Measurements from ENCODE around the gene TMEM258. TPM values are rescaled to one million over a fixed set of nuclear protein-coding genes. Genes with fewer than 3 reads are reported as not detected.
A peak's percentile ranks its signal among the peaks of the same experiment; 100 is the strongest.

TMEM258 gene
- 100 to 1,000 TPM; 146 to 169 TPM for total RNA-seq

DNA sequence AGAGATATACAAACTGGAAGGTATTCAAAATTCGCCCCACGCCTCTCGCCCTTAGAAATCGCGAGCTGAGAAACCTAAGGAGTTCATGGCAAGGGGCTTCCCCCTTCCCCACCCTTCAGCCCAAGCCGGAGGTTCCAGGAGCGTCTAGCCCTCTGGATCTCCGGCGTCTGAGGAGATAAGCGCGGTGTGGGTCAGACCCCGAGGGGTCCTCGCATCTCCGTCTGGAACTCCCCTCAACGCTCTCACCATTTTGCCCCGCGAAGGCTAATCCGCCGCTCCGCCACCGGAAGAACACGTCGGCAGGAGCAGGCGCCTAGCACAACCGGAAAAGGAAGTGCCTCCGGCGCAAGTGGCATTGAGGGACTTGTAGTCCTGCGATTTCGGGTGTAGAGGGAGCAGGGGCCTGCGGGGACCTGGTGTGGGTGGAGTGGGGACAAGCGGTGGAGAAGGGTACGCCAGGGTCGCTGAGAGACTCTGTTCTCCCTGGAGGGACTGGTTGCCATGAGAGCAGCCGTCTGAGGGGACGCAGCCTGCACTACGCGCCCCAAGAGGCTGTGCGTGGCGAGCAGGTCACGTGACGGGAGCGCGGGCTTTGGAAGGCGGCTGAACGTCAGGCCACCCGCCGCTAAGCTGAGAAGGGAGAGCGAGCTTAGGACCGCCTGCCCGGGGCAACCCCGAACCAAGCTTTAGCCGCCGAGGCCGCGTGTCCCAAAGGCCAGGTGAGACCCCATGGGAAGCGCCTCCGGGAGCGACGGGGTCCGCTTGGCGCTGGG lies at the start of gene TMEM258, which contains the start of gene FEN1:
Gene TMEM258, minus strand, starts transcription at position 290 of the 773 bp plus-strand sequence. Its CDS starts 41 bp downstream, at position 249.
Gene FEN1, plus strand, starts transcription at position 602 of the 773 bp plus-strand sequence. CDS start 2,451 bp downstream, outside the sequence.
- H3K36me3 Mint-ChIP-seq (ENCODE audit: insufficient read depth in 2 of 2), result peaks cover 14 to 27% of the 10 kb centered on the region in 2 donors
- peak; percentile 90 to 94 for ATAC-seq (replicated peaks in 1 of 2)
- no peaks in the 10 kb centered on the region for H3K9me3 Mint-ChIP-seq
- no peaks in the 10 kb centered on the region for H3K27me3 Mint-ChIP-seq (ENCODE audit: low read depth)
- peak within 1 kb of the TSS; percentile 97 to 98 for H3K4me3 Mint-ChIP-seq
- peaks cover 55% of the 10 kb centered on the region for H3K4me1 Mint-ChIP-seq (ENCODE audit: low read depth)
- peak; percentile 89 to 93 for DNase-seq
- H3K27ac Mint-ChIP-seq, result peak within 1 kb of the TSS; percentile 99

GRCh38 chr11:61841636-61842527 lies 49.5 kb upstream of the TMEM258 start:
- Mint-ChIP-seq H3K9me3 (no peaks in the 10 kb centered on the region), H3K36me3 (ENCODE audit: insufficient read depth in 2 of 2) (peaks cover 0 to 12% of the 10 kb centered on the region in 2 donors)

GRCh38 chr11:61840371-61840770 lies 48.0 kb upstream of the TMEM258 start:
- Mint-ChIP-seq H3K36me3 (ENCODE audit: insufficient read depth in 2 of 2) (peaks cover 0 to 12% of the 10 kb centered on the region in 2 donors), H3K27ac (no peak overlapping the region), H3K9me3 (no peaks in the 10 kb centered on the region), H3K4me3 (no peak overlapping the region), H3K27me3 (ENCODE audit: low read depth) (no peaks in the 10 kb centered on the region), H3K4me1 (ENCODE audit: low read depth) (peaks cover 6% of the 10 kb centered on the region)
- DNase-seq (no peak), ATAC-seq (replicated peaks in 1 of 2) (no peak)

More at GRCh38 chr11:61841636-61842527, 49.5 kb upstream of the TMEM258 start:
- Mint-ChIP-seq H3K4me1 (ENCODE audit: low read depth) (no peaks in the 10 kb centered on the region), H3K27me3 (ENCODE audit: low read depth) (no peaks in the 10 kb centered on the region), H3K4me3 (no peak overlapping the region), H3K27ac (no peak overlapping the region)
- ATAC-seq (replicated peaks in 1 of 2) (no peak), DNase-seq (no peak)

GRCh38 chr11:61839742-61840141 lies 47.3 kb upstream of the TMEM258 start:
- no peak overlapping the region for H3K4me3 Mint-ChIP-seq
- peaks cover 0 to 12% of the 10 kb centered on the region in 2 donors for H3K36me3 Mint-ChIP-seq (ENCODE audit: insufficient read depth in 2 of 2)
- H3K9me3 Mint-ChIP-seq, result no peaks in the 10 kb centered on the region
- H3K27me3 Mint-ChIP-seq (ENCODE audit: low read depth), result no peaks in the 10 kb centered on the region
- peaks cover 12% of the 10 kb centered on the region for H3K4me1 Mint-ChIP-seq (ENCODE audit: low read depth)
- ATAC-seq (replicated peaks in 1 of 2) (no peak), DNase-seq (no peak)
- no peak overlapping the region for H3K27ac Mint-ChIP-seq

GRCh38 chr11:61838921-61839320 lies 46.5 kb upstream of the TMEM258 start:
- no peaks in the 10 kb centered on the region for H3K9me3 Mint-ChIP-seq
- H3K4me3 Mint-ChIP-seq, result no peak overlapping the region
- H3K4me1 Mint-ChIP-seq (ENCODE audit: low read depth), result peaks cover 20% of the 10 kb centered on the region
- ATAC-seq (replicated peaks in 1 of 2) (no peak), DNase-seq (no peak)
- peaks cover 0 to 12% of the 10 kb centered on the region in 2 donors for H3K36me3 Mint-ChIP-seq (ENCODE audit: insufficient read depth in 2 of 2)
- peak overlapping the region; percentile 47 for H3K27ac Mint-ChIP-seq
- no peaks in the 10 kb centered on the region for H3K27me3 Mint-ChIP-seq (ENCODE audit: low read depth)

GRCh38 chr11:61838501-61838900 lies 46.1 kb upstream of the TMEM258 start:
- H3K27me3 Mint-ChIP-seq (ENCODE audit: low read depth), result no peaks in the 10 kb centered on the region
- no peak overlapping the region for H3K27ac Mint-ChIP-seq
- no peak overlapping the region for H3K4me3 Mint-ChIP-seq
- DNase-seq, result no peak
- no peaks in the 10 kb centered on the region for H3K9me3 Mint-ChIP-seq
- peaks cover 24% of the 10 kb centered on the region for H3K4me1 Mint-ChIP-seq (ENCODE audit: low read depth)
- no peak for ATAC-seq (replicated peaks in 1 of 2)
- peaks cover 0 to 12% of the 10 kb centered on the region in 2 donors for H3K36me3 Mint-ChIP-seq (ENCODE audit: insufficient read depth in 2 of 2)

- H3K4me3 Mint-ChIP-seq, result no peak overlapping the region
- ATAC-seq (replicated peaks in 1 of 2) (no peak), DNase-seq (no peak)
- H3K9me3 Mint-ChIP-seq, result no peaks in the 10 kb centered on the region
- peaks cover 34% of the 10 kb centered on the region for H3K4me1 Mint-ChIP-seq (ENCODE audit: low read depth)
- no peak overlapping the region for H3K27ac Mint-ChIP-seq
- H3K27me3 Mint-ChIP-seq (ENCODE audit: low read depth), result no peaks in the 10 kb centered on the region
- peaks cover 0 to 14% of the 10 kb centered on the region in 2 donors for H3K36me3 Mint-ChIP-seq (ENCODE audit: insufficient read depth in 2 of 2)
Observed at GRCh38 chr11:61837411-61838005, 45.1 kb upstream of the TMEM258 start.

- Mint-ChIP-seq H3K9me3 (no peaks in the 10 kb centered on the region), H3K27me3 (ENCODE audit: low read depth) (no peaks in the 10 kb centered on the region), H3K4me1 (ENCODE audit: low read depth) (peaks cover 43% of the 10 kb centered on the region), H3K36me3 (ENCODE audit: insufficient read depth in 2 of 2) (peaks cover 0 to 10% of the 10 kb centered on the region in 2 donors), H3K27ac (no peak overlapping the region), H3K4me3 (peak overlapping the region in 1 of 2 donors; percentile 13)
- DNase-seq, result no peak
- no peak for ATAC-seq (replicated peaks in 1 of 2)
Observed at GRCh38 chr11:61836193-61836592, 43.8 kb upstream of the TMEM258 start.

DNA sequence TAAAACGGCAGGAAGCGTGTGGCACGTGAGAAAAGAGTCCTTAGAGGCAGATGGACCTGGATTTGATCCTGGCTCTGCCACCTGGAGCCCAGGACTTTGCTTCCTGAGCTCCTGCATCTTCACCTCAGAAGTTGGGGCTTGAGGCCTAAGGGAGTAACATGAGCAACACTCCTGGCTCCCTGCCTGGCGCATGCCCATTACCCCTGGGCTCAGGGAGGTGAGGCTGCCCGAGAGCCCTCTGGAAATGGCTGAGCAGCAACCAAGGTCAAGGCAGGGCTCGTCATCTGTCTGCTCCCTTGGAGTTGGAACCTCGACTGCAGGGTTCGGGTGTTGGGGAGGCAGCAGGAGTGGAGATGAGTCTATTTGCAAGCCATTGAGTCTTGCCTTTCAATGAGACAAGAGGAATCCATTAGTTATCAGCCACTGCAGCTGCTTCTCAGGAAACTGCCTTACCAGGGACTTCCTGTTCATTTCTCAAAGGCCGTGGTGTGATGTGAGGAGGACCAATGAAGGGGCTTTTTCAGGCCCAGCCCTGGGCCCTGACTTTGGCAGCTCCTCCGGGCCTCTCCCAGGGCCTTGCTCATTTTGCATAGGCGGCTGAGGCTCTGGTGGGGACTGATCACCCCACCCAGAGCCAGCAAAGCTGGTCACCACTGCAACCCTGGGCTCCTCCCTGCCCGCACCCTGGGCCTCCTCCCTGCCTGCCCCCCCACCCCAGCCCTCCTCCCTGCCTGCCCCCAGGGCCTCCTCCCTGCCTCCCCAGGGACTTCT lies 42.1 kb upstream of the TMEM258 start:
- peak overlapping the region; percentile 26 to 74 for H3K4me3 Mint-ChIP-seq
- H3K27me3 Mint-ChIP-seq (ENCODE audit: low read depth), result no peaks in the 10 kb centered on the region
- peak; percentile 91 to 94 for ATAC-seq (replicated peaks in 1 of 2)

GRCh38 chr11:61833926-61834277 lies 41.5 kb upstream of the TMEM258 start:
- H3K27ac Mint-ChIP-seq, result no peak overlapping the region
- peaks cover 0 to 2% of the 10 kb centered on the region in 2 donors for H3K36me3 Mint-ChIP-seq (ENCODE audit: insufficient read depth in 2 of 2)
- no peak for DNase-seq
- peak overlapping the region; percentile 11 to 74 for H3K4me3 Mint-ChIP-seq
- H3K27me3 Mint-ChIP-seq (ENCODE audit: low read depth), result no peaks in the 10 kb centered on the region
- ATAC-seq (replicated peaks in 1 of 2), result no peak
- H3K9me3 Mint-ChIP-seq, result no peaks in the 10 kb centered on the region
- peaks cover 62% of the 10 kb centered on the region for H3K4me1 Mint-ChIP-seq (ENCODE audit: low read depth)

More for the DNA sequence above, 42.1 kb upstream of the TMEM258 start:
- DNase-seq, result peak; percentile 54 to 66
- Mint-ChIP-seq H3K9me3 (no peaks in the 10 kb centered on the region), H3K4me1 (ENCODE audit: low read depth) (peaks cover 58% of the 10 kb centered on the region), H3K36me3 (ENCODE audit: insufficient read depth in 2 of 2) (peaks cover 0 to 6% of the 10 kb centered on the region in 2 donors), H3K27ac (no peak overlapping the region)

- H3K27ac Mint-ChIP-seq, result peak overlapping the region; percentile 51
- DNase-seq (peak in 1 of 2 donors; percentile 40), ATAC-seq (replicated peaks in 1 of 2) (peak in 1 of 2 donors; percentile 43)
- H3K4me1 Mint-ChIP-seq (ENCODE audit: low read depth), result peaks cover 62% of the 10 kb centered on the region
- H3K27me3 Mint-ChIP-seq (ENCODE audit: low read depth), result no peaks in the 10 kb centered on the region
- H3K36me3 Mint-ChIP-seq (ENCODE audit: insufficient read depth in 2 of 2), result peaks cover 0 to 2% of the 10 kb centered on the region in 2 donors
- H3K9me3 Mint-ChIP-seq, result no peaks in the 10 kb centered on the region
- peak overlapping the region; percentile 62 to 74 for H3K4me3 Mint-ChIP-seq
Observed at GRCh38 chr11:61833471-61833870, 41.1 kb upstream of the TMEM258 start.

GRCh38 chr11:61832754-61833153 lies 40.4 kb upstream of the TMEM258 start:
- H3K4me3 Mint-ChIP-seq, result no peak overlapping the region

More at GRCh38 chr11:61832754-61833153, 40.4 kb upstream of the TMEM258 start:
- Mint-ChIP-seq H3K4me1 (ENCODE audit: low read depth) (peaks cover 68% of the 10 kb centered on the region), H3K36me3 (ENCODE audit: insufficient read depth in 2 of 2) (peaks cover 0 to 2% of the 10 kb centered on the region in 2 donors), H3K9me3 (no peaks in the 10 kb centered on the region), H3K27ac (no peak overlapping the region), H3K27me3 (ENCODE audit: low read depth) (no peaks in the 10 kb centered on the region)
- ATAC-seq (replicated peaks in 1 of 2) (no peak), DNase-seq (no peak)
